Stimulated activated CD4-positive, alpha-beta T cell treated with anti-CD3 and anti-CD28 coated beads, Interleukin-2, amount 100 ng/mL, for 24 hours (primary cell): ENCODE measurements around the gene MTOR.

Experiments used
- DNase-seq, 2 donors: peaks; one replicate each; pipeline ENCODE4 v3.0.0-alpha.2; 2020

Gene MTOR

GRCh38 chr1:11059155-11059967 lies 203.0 kb downstream of the MTOR start:
- peak in 1 of 2 donors; percentile 41 for DNase-seq

GRCh38 chr1:11058595-11059154 lies 203.7 kb downstream of the MTOR start:
- no peak for DNase-seq

- no peak for DNase-seq
These were observed 204.3 kb downstream of the MTOR start for GRCh38 chr1:11058026-11058425.

- no peak for DNase-seq
These were observed 204.9 kb downstream of the MTOR start for GRCh38 chr1:11057477-11057876.
